Lower lobe of right lung (tissue), 2 donors: Measurements from ENCODE around the gene CHML. TPM values are rescaled to one million over a fixed set of nuclear protein-coding genes. Genes with fewer than 3 reads are reported as not detected.

ENCODE experiments used
- ATAC-seq, 2 donors: fragments of 200-7000 bp; cut with Tn5 transposase; one replicate each; pipeline ENCODE4 v1.9.1; 2020 to 2022; ENCODE audit warnings: mild to moderate bottlenecking in 2 of 2, moderate library complexity in 2 of 2
- DNase-seq: peaks from one replicate; pipeline ENCODE4 v3.0.0-alpha.2; 2020
- H3K27ac ChIP-seq: fragments of 200-600 bp; one replicate; pipeline ENCODE4 v1.8.0; 2022
- H3K27me3 ChIP-seq: fragments of 200-600 bp; one replicate; pipeline ENCODE4 v1.8.0; 2022; ENCODE audit warnings: low read depth
- H3K36me3 ChIP-seq: fragments of 200-600 bp; one replicate; pipeline ENCODE4 v1.8.0; 2022; ENCODE audit warnings: mild to moderate bottlenecking
- H3K4me1 ChIP-seq: fragments of 200-600 bp; one replicate; pipeline ENCODE4 v1.8.0; 2022
- H3K4me3 ChIP-seq: fragments of 200-600 bp; one replicate; pipeline ENCODE4 v1.8.0; 2022; ENCODE audit warnings: mild to moderate bottlenecking
- H3K9me3 ChIP-seq: fragments of 200-600 bp; one replicate; pipeline ENCODE4 v1.8.0; 2022
- intact Hi-C: fragments of 100-400 bp; cut with DNase I; formaldehyde crosslinking; loops from one replicate; pipeline ENCODE4 v1.11.0; 2022
- total RNA-seq: library from RNA; stranded (reverse); fragmentation: NEBNext Ultra II Directional; extraction: Animal tissue kit (Norgen Biotek cat#: 25700); gene quantifications from one replicate; pipeline ENCODE4 v1.2.1, GENCODE V29; 2021
- TF ChIP-seq, protein P1 (sequence below): fragments of 200-600 bp; IDR thresholded peaks from one replicate; pipeline ENCODE4 v1.8.0; 2022; ENCODE audit warnings: antibody characterized with exemption, mild to moderate bottlenecking
- donor health status: DM: no; HTN: yes; CAD: no; lungs with severe emphysema.

The CHML gene
- total RNA-seq, 1 donor from 2014 or later, result 14.5 TPM

DNA sequence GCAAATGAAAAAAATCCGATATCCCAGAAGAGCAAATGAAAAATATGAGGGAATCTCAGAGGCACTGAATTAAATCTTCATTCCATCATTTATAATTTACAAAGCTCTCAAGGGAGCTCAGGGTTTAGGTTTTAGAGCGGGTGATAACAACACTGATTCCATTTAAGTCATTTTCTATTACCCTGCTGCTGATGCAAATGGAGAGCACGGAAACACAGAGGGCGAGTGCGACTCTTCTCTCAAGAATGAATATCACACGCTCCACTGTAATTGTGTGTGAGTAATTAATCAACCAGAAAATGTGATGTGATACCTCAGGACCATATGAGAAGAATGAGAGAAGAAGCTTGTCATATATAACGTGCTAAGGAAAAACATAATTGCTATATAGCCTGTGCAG is 22.7 kb downstream of the CHML start:
- no peak overlapping the region for H3K4me3 ChIP-seq
- intact Hi-C loops, result no loop called here
- DNase-seq, result no peak
- H3K4me1 ChIP-seq, result no peaks in the 10 kb centered on the region
- H3K36me3 ChIP-seq, result no peaks in the 10 kb centered on the region
- H3K27ac ChIP-seq, result no peak overlapping the region
- no peak for ATAC-seq
- no peaks in the 10 kb centered on the region for H3K9me3 ChIP-seq
- no peaks in the 10 kb centered on the region for H3K27me3 ChIP-seq
- TF ChIP-seq, protein P1, sequence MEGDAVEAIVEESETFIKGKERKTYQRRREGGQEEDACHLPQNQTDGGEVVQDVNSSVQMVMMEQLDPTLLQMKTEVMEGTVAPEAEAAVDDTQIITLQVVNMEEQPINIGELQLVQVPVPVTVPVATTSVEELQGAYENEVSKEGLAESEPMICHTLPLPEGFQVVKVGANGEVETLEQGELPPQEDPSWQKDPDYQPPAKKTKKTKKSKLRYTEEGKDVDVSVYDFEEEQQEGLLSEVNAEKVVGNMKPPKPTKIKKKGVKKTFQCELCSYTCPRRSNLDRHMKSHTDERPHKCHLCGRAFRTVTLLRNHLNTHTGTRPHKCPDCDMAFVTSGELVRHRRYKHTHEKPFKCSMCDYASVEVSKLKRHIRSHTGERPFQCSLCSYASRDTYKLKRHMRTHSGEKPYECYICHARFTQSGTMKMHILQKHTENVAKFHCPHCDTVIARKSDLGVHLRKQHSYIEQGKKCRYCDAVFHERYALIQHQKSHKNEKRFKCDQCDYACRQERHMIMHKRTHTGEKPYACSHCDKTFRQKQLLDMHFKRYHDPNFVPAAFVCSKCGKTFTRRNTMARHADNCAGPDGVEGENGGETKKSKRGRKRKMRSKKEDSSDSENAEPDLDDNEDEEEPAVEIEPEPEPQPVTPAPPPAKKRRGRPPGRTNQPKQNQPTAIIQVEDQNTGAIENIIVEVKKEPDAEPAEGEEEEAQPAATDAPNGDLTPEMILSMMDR, result no peak

DNA sequence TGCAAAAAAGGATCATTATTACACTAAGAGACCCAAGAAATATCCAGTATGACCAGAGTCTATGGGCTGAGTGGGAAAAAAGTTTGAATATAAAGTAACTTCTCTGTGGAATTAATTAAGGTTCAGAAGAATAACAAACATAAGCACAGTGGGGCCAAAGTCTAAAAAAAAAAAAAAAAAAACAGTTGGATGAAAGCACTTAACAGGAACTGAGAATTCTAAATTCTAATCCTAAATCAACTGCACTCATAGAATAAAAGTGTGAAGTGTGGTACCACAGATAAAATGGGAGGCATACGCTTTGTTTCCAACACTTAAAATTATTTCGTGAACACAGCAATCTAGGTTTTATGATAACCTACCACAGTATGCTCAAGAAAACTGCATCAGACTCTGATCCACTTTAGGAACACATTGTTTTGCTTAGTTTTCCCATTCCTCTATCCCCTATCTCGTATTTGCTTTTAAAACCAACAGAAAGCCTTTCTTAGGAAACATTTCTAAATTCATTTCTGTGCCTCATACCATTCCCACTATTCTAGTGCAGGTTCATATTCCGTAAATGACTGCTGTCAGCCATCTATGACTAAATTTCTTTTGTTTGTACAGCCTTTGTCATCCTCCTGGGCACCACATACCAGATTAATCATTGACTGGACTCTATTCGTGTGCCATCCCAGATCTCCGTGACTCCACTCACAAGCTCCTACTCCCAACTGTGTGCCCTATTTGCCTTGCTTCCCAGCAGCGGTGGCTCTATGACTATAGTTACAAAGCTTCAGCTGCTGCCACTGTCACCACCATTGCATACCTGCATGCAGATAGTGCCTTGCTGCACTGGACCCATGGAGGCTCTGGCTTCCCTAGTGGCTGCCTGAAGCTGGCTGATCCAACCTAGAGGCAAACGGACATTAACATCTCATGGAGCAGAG is 24.9 kb downstream of the CHML start:
- Histone ChIP-seq H3K9me3 (no peaks in the 10 kb centered on the region), H3K4me1 (peaks cover 15% of the 10 kb centered on the region), H3K27ac (no peak overlapping the region), H3K4me3 (no peak overlapping the region), H3K36me3 (no peaks in the 10 kb centered on the region), H3K27me3 (no peaks in the 10 kb centered on the region)
- TF ChIP-seq, protein P1, result no peak
- ATAC-seq (peak in 1 of 2 donors; percentile 16), DNase-seq (no peak)
- intact Hi-C loops, result no loop called here

DNA sequence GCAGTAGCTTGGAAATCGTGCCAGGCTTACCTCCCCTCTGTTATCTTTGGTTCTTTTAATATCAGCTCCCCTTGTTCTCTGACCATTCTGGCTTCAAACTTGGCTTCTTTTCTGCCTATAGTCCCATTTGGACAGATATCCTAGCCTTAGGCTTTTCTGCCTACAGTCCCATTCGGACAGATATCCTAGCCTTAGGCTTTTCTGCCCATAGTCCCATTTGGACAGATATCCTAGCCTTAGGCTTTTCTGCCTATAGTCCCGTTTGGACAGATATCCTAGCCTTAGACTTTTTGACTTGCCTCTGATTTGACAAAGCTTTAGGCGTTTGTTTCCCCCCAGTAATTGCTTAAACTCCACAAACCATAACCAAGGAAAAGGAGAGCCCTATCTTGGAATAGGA is 25.6 kb downstream of the CHML start:
- ATAC-seq, result no peak
- Histone ChIP-seq H3K36me3 (no peaks in the 10 kb centered on the region), H3K9me3 (no peaks in the 10 kb centered on the region), H3K27ac (no peak overlapping the region), H3K4me1 (peaks cover 20% of the 10 kb centered on the region), H3K27me3 (no peaks in the 10 kb centered on the region), H3K4me3 (no peak overlapping the region)
- DNase-seq, result no peak
- intact Hi-C loops, result no loop called here
- TF ChIP-seq, protein P1, result no peak

DNA sequence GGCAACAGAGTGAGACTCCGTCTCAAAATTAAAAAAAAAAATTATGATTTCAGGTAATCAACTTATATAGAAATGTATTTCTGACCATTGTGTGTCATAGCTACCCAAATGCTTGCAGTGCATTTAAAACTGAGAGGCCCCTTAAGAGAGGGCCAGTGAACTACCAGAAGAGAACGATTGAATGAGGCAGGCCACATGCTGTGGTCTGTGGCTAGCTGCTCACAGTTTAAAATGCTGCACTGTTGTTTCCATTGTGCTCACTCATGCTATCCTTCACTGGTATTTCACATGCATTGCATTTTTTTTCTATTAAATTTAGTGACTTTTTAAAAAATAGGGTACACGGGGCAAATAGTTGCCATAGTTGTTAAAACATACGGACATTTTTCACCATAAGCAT is 26.0 kb downstream of the CHML start:
- H3K27me3 ChIP-seq, result no peaks in the 10 kb centered on the region
- intact Hi-C loops, result no loop called here
- DNase-seq (no peak), ATAC-seq (no peak)
- TF ChIP-seq, protein P1, result no peak
- no peak overlapping the region for H3K4me3 ChIP-seq
- no peaks in the 10 kb centered on the region for H3K9me3 ChIP-seq
- peaks cover 20% of the 10 kb centered on the region for H3K4me1 ChIP-seq
- H3K27ac ChIP-seq, result no peak overlapping the region
- H3K36me3 ChIP-seq, result no peaks in the 10 kb centered on the region

DNA sequence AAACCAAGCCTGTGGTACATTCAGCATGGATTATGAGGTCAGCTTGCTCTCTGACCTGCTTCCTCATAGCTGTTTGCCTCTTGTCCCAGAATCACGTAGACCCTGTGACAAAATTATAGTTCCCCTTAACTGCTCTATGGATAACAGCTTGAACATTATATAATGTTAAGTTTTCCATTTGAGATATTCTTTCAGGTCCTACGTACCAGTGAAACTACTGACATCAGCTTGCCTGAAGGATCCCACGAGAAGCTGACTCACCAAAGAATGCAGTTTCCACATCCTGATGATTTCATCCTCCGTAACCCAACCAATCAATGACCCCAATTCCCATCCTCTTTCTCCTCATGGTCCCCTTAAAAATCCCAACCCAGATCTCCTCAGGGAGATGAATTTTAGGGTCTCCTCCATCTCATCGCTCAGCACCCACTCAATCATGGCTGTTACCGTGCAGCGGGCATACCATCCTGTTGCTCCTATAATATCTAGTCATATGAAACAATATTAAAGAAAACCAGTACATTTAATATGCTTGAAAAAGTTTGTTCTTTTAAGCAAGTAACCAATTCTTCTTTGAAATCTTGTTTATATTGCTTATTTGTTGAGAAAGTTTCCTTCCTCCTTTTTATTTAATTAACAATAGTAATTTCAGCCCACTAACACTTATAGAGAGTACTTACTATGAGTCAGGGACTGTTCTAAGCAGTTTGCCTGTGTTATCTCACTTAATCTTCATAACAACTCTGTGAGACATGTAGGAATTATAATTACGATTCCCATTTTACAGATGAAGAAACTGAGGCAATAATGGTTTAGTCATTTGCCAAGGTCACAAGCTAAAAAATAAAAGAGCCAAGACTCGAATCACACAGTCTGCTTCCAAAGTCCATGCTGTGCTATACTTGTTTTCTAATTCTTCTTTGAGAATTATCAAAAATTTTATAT is 27.4 kb downstream of the CHML start:
- TF ChIP-seq, protein P1, result no peak
- Histone ChIP-seq H3K27ac (no peak overlapping the region), H3K9me3 (no peaks in the 10 kb centered on the region), H3K4me1 (peaks cover 20% of the 10 kb centered on the region), H3K36me3 (no peaks in the 10 kb centered on the region), H3K4me3 (no peak overlapping the region), H3K27me3 (no peaks in the 10 kb centered on the region)
- DNase-seq, result no peak
- intact Hi-C loops, result no loop called here
- ATAC-seq, result peak; percentile 52 to 64
